Activated naive CD4-positive, alpha-beta T cell treated with anti-CD3 and anti-CD28 coated beads, Interleukin-2, amount 10 ng/mL, durations not matched to agents 7 days and 5 days (primary cell): Measurements from ENCODE around the gene COMMD2.
A peak's percentile ranks its signal among the peaks of the same experiment; 100 is the strongest.

ENCODE experiments used
- CTCF ChIA-PET: fragments of 350-600 bp; sonication (Branson Sonifier 250); formaldehyde crosslinking; loops from one replicate; lab custom pipeline; 2021; ENCODE audit warnings: antibody characterized with exemption; lab: Charles Lee
- DNase-seq: peaks from one replicate; pipeline ENCODE4 v3.0.0-alpha.2; 2020
- H3K27ac Mint-ChIP-seq: one replicate; pipeline ENCODE4 v1.8.0; 2021; ENCODE audit warnings: mild to moderate bottlenecking, moderate library complexity, mixed read lengths
- H3K27me3 Mint-ChIP-seq: one replicate; pipeline ENCODE4 v1.8.0; 2021; ENCODE audit warnings: mild to moderate bottlenecking, mixed read lengths
- H3K36me3 Mint-ChIP-seq: one replicate; pipeline ENCODE4 v1.8.0; 2021; ENCODE audit warnings: mixed read lengths
- H3K4me1 Mint-ChIP-seq: one replicate; pipeline ENCODE4 v1.8.0; 2021; ENCODE audit warnings: mixed read lengths
- H3K4me3 Mint-ChIP-seq: one replicate; pipeline ENCODE4 v1.8.0; 2021; ENCODE audit warnings: mild to moderate bottlenecking, moderate library complexity, mixed read lengths
- H3K9me3 Mint-ChIP-seq: one replicate; pipeline ENCODE4 v1.8.0; 2021; ENCODE audit warnings: mixed read lengths

COMMD2 gene

GRCh38 chr3:149776170-149776569 is 23.9 kb upstream of the COMMD2 start:
- no peaks in the 10 kb centered on the region for H3K9me3 Mint-ChIP-seq
- no peak overlapping the region for H3K27ac Mint-ChIP-seq
- H3K27me3 Mint-ChIP-seq: peaks cover 13% of the 10 kb centered on the region
- no peak for DNase-seq
- CTCF ChIA-PET: interaction anchor here (1.1 to 1.9 kb wide), 3 partner anchors 16 to 264 kb away, joined by 3 to 5 read pairs (median 4); no protein-coding TSS in a partner anchor
- no peaks in the 10 kb centered on the region for H3K36me3 Mint-ChIP-seq
- H3K4me1 Mint-ChIP-seq: no peaks in the 10 kb centered on the region
- no peak overlapping the region for H3K4me3 Mint-ChIP-seq

- no peak overlapping the region for H3K27ac Mint-ChIP-seq
- no peaks in the 10 kb centered on the region for H3K4me1 Mint-ChIP-seq
- CTCF ChIA-PET: interaction anchor here (0.7 to 3.9 kb wide), 7 partner anchors 9 to 241 kb away, joined by 3 to 30 read pairs (median 8); no protein-coding TSS in a partner anchor
- H3K9me3 Mint-ChIP-seq: no peaks in the 10 kb centered on the region
- no peak overlapping the region for H3K4me3 Mint-ChIP-seq
- DNase-seq: no peak
- peaks cover 16% of the 10 kb centered on the region for H3K27me3 Mint-ChIP-seq
- H3K36me3 Mint-ChIP-seq: no peaks in the 10 kb centered on the region
These were observed 20.6 kb upstream of the COMMD2 start for GRCh38 chr3:149772861-149773260.

- peaks cover 13% of the 10 kb centered on the region for H3K27me3 Mint-ChIP-seq
- no peak overlapping the region for H3K4me3 Mint-ChIP-seq
- H3K9me3 Mint-ChIP-seq: no peaks in the 10 kb centered on the region
- no peaks in the 10 kb centered on the region for H3K4me1 Mint-ChIP-seq
- DNase-seq: peak; percentile 36
- CTCF ChIA-PET: interaction anchor here (0.7 to 3.9 kb wide), 21 partner anchors 8 to 448 kb away, joined by 3 to 30 read pairs (median 4); partner anchors contain the start of gene COMMD2
- no peak overlapping the region for H3K27ac Mint-ChIP-seq
- H3K36me3 Mint-ChIP-seq: no peaks in the 10 kb centered on the region
These were observed 19.5 kb upstream of the COMMD2 start for GRCh38 chr3:149771652-149772271.

- no peaks in the 10 kb centered on the region for H3K36me3 Mint-ChIP-seq
- no peaks in the 10 kb centered on the region for H3K4me1 Mint-ChIP-seq
- no peak overlapping the region for H3K4me3 Mint-ChIP-seq
- CTCF ChIA-PET: interaction anchor here (0.9 to 3.9 kb wide), 12 partner anchors 17 to 278 kb away, joined by 3 to 30 read pairs (median 6); no protein-coding TSS in a partner anchor
- no peak for DNase-seq
- no peaks in the 10 kb centered on the region for H3K9me3 Mint-ChIP-seq
- H3K27me3 Mint-ChIP-seq: peaks cover 18% of the 10 kb centered on the region
- no peak overlapping the region for H3K27ac Mint-ChIP-seq
These were observed 18.0 kb upstream of the COMMD2 start for GRCh38 chr3:149770246-149770645.

GRCh38 chr3:149768704-149769103 is 16.4 kb upstream of the COMMD2 start:
- Mint-ChIP-seq H3K9me3 (no peaks in the 10 kb centered on the region), H3K4me3 (no peak overlapping the region), H3K36me3 (no peaks in the 10 kb centered on the region), H3K27me3 (peaks cover 18% of the 10 kb centered on the region), H3K4me1 (no peaks in the 10 kb centered on the region), H3K27ac (no peak overlapping the region)
- CTCF ChIA-PET: interaction anchor here (1.0 kb wide), 1 partner anchor 51 kb away, joined by 3 read pairs; no protein-coding TSS in a partner anchor
- no peak for DNase-seq

GRCh38 chr3:149767720-149768119 is 15.4 kb upstream of the COMMD2 start:
- Mint-ChIP-seq H3K4me1 (no peaks in the 10 kb centered on the region), H3K9me3 (no peaks in the 10 kb centered on the region), H3K27ac (no peak overlapping the region), H3K36me3 (no peaks in the 10 kb centered on the region), H3K27me3 (peaks cover 18% of the 10 kb centered on the region), H3K4me3 (no peak overlapping the region)
- CTCF ChIA-PET: interaction anchor here (0.8 to 1.2 kb wide), 3 partner anchors 17 to 50 kb away, joined by 3 to 8 read pairs (median 3); no protein-coding TSS in a partner anchor
- DNase-seq: no peak

- CTCF ChIA-PET: interaction anchor here (0.9 to 1.3 kb wide), 3 partner anchors 42 to 195 kb away, joined by 4 to 9 read pairs (median 4); no protein-coding TSS in a partner anchor
- Mint-ChIP-seq H3K36me3 (no peaks in the 10 kb centered on the region), H3K4me1 (no peaks in the 10 kb centered on the region), H3K27ac (no peak overlapping the region), H3K4me3 (no peak overlapping the region), H3K27me3 (peaks cover 9% of the 10 kb centered on the region), H3K9me3 (no peaks in the 10 kb centered on the region)
- no peak for DNase-seq
These were observed 13.6 kb upstream of the COMMD2 start for GRCh38 chr3:149765762-149766334.

GRCh38 chr3:149764302-149764701 is 12.0 kb upstream of the COMMD2 start:
- no peak overlapping the region for H3K4me3 Mint-ChIP-seq
- no peak for DNase-seq

GRCh38 chr3:149763565-149764195 is 11.4 kb upstream of the COMMD2 start:
- no peak overlapping the region for H3K4me3 Mint-ChIP-seq
- H3K27me3 Mint-ChIP-seq: peaks cover 9% of the 10 kb centered on the region
- H3K36me3 Mint-ChIP-seq: no peaks in the 10 kb centered on the region
- H3K9me3 Mint-ChIP-seq: no peaks in the 10 kb centered on the region
- H3K4me1 Mint-ChIP-seq: no peaks in the 10 kb centered on the region
- no peak for DNase-seq
- CTCF ChIA-PET: interaction anchor here (1.0 to 1.5 kb wide), 3 partner anchors 8 to 45 kb away, joined by 3 to 4 read pairs (median 3); no protein-coding TSS in a partner anchor
- H3K27ac Mint-ChIP-seq: no peak overlapping the region

More at GRCh38 chr3:149764302-149764701, 12.0 kb upstream of the COMMD2 start:
- no peaks in the 10 kb centered on the region for H3K9me3 Mint-ChIP-seq
- no peak overlapping the region for H3K27ac Mint-ChIP-seq
- no peaks in the 10 kb centered on the region for H3K4me1 Mint-ChIP-seq
- H3K27me3 Mint-ChIP-seq: peaks cover 9% of the 10 kb centered on the region
- H3K36me3 Mint-ChIP-seq: no peaks in the 10 kb centered on the region
- CTCF ChIA-PET: interaction anchor here (1.2 to 1.5 kb wide), 2 partner anchors 8 to 44 kb away, joined by 3 to 4 read pairs; no protein-coding TSS in a partner anchor

GRCh38 chr3:149753717-149754116 is 1.4 kb upstream of the COMMD2 start:
- Mint-ChIP-seq H3K27me3 (peaks cover 3% of the 10 kb centered on the region), H3K4me3 (peak overlapping the region; percentile 96), H3K27ac (peak overlapping the region; percentile 74), H3K36me3 (peaks cover 9% of the 10 kb centered on the region), H3K4me1 (peaks cover 36% of the 10 kb centered on the region), H3K9me3 (no peaks in the 10 kb centered on the region)
- DNase-seq: no peak
- CTCF ChIA-PET: interaction anchor here (0.9 to 1.0 kb wide), 2 partner anchors 18 to 24 kb away, joined by 3 read pairs; no protein-coding TSS in a partner anchor

- Mint-ChIP-seq H3K9me3 (no peaks in the 10 kb centered on the region), H3K36me3 (peaks cover 15% of the 10 kb centered on the region), H3K4me3 (peak overlapping the region; percentile 96), H3K27me3 (no peaks in the 10 kb centered on the region), H3K27ac (peak overlapping the region; percentile 85), H3K4me1 (peaks cover 36% of the 10 kb centered on the region)
- CTCF ChIA-PET: interaction anchor here (0.6 to 1.4 kb wide), 7 partner anchors 19 to 221 kb away, joined by 3 to 4 read pairs (median 3); partner anchors contain the start of gene WWTR1
- no peak for DNase-seq
These were observed 473 bp upstream of the COMMD2 start for GRCh38 chr3:149752788-149753136.

GRCh38 chr3:149751551-149751950 is 738 bp downstream of the COMMD2 start:
- H3K4me1 Mint-ChIP-seq: peaks cover 36% of the 10 kb centered on the region
- peak overlapping the region; percentile 96 for H3K4me3 Mint-ChIP-seq
- no peak overlapping the region for H3K27ac Mint-ChIP-seq
- CTCF ChIA-PET: interaction anchor here (0.6 to 1.2 kb wide), 5 partner anchors 56 to 183 kb away, joined by 3 to 5 read pairs (median 3); no protein-coding TSS in a partner anchor
- H3K36me3 Mint-ChIP-seq: peaks cover 23% of the 10 kb centered on the region
- no peak for DNase-seq
- no peaks in the 10 kb centered on the region for H3K9me3 Mint-ChIP-seq
- no peaks in the 10 kb centered on the region for H3K27me3 Mint-ChIP-seq

GRCh38 chr3:149744606-149745005 is 7.7 kb downstream of the COMMD2 start:
- H3K36me3 Mint-ChIP-seq: peaks cover 29% of the 10 kb centered on the region
- H3K27me3 Mint-ChIP-seq: no peaks in the 10 kb centered on the region
- H3K9me3 Mint-ChIP-seq: no peaks in the 10 kb centered on the region
- CTCF ChIA-PET: no interaction called here
- no peak for DNase-seq
- H3K4me3 Mint-ChIP-seq: no peak overlapping the region
- H3K27ac Mint-ChIP-seq: no peak overlapping the region
- H3K4me1 Mint-ChIP-seq: no peaks in the 10 kb centered on the region

GRCh38 chr3:149744151-149744550 is 8.1 kb downstream of the COMMD2 start:
- H3K4me3 Mint-ChIP-seq: no peak overlapping the region
- H3K27me3 Mint-ChIP-seq: no peaks in the 10 kb centered on the region
- H3K4me1 Mint-ChIP-seq: no peaks in the 10 kb centered on the region
- no peak for DNase-seq
- peaks cover 27% of the 10 kb centered on the region for H3K36me3 Mint-ChIP-seq
- H3K27ac Mint-ChIP-seq: no peak overlapping the region
- no peaks in the 10 kb centered on the region for H3K9me3 Mint-ChIP-seq
- CTCF ChIA-PET: no interaction called here
